Vagina (tissue), 2 donors: Measurements from ENCODE around the gene KRT6A.

ENCODE experiments used
- CTCF ChIP-seq, 3 experiments: fragments of 450-650 bp in 2 of 3; fragments of 200-600 bp in 1 of 3; sonication (generic) in 1 of 3; IDR thresholded peaks; one replicate each; pipeline ENCODE4 v1.5.1; 2017 to 2019; ENCODE audit warnings: antibody characterized with exemption in 3 of 3, mild to moderate bottlenecking in 2 of 3, moderate library complexity in 2 of 3
- POLR2AphosphoS5 ChIP-seq, 2 donors: sonication (generic); formaldehyde crosslinking; IDR thresholded peaks; one replicate each; pipeline ENCODE4 v1.9.0; 2017; ENCODE audit warnings: antibody characterized with exemption in 2 of 2, mild to moderate bottlenecking in 2 of 2, low read depth in 1 of 2; ENCODE audit not compliant: insufficient read depth in 1 of 2

GRCh38 chr12:52446367-52447045 is 46.6 kb downstream of the KRT6A start:
- no peak for TF ChIP-seq POLR2AphosphoS5 (IDR thresholded peaks at IDR 0.05; ENCODE audit: insufficient read depth in 1 of 2, low read depth in 1 of 2)
- no peak for TF ChIP-seq CTCF (IDR thresholded peaks at IDR 0.05)
